ENCODE results near the gene RHOT1.

GRCh38 chr17:32160526-32160925, 18.2 kb downstream of the RHOT1 start:
- TF ChIP-seq CTCF (IDR thresholded peaks at IDR 0.05; ENCODE audit: insufficient read depth, low read length) = no peak
- TF ChIP-seq POLR2AphosphoS5 (IDR thresholded peaks at IDR 0.05; ENCODE audit: low read depth) = no peak
- no peak for TF ChIP-seq REST (IDR thresholded peaks at IDR 0.05; ENCODE audit: insufficient replicate concordance, low read depth)
- TF ChIP-seq SPI1 (IDR thresholded peaks at IDR 0.05; ENCODE audit: borderline replicate concordance, low read depth) = no peak
